HepG2 (cell line): Measurements from ENCODE around the gene CYP4A22. TPM values are rescaled to one million over a fixed set of nuclear protein-coding genes. Genes with fewer than 3 reads are reported as not detected.

Experiments
- ESRRA ChIP-seq: sonication (generic); formaldehyde crosslinking; IDR thresholded peaks from 2 replicates; pipeline ENCODE4 v1.5.1; 2020; ENCODE audit warnings: mild to moderate bottlenecking, low read depth, missing genetic modification reagents
- HOXA7 ChIP-seq: sonication (generic); formaldehyde crosslinking; IDR thresholded peaks from 2 replicates; pipeline ENCODE4 v1.8.1; 2022; ENCODE audit warnings: mild to moderate bottlenecking, missing genetic modification reagents, moderate library complexity
- HOXA9 ChIP-seq: sonication (generic); formaldehyde crosslinking; IDR thresholded peaks from 2 replicates; pipeline ENCODE4 v1.8.1; 2022; ENCODE audit warnings: missing genetic modification reagents, mild to moderate bottlenecking, moderate library complexity, borderline replicate concordance
- ISL2 ChIP-seq: sonication (generic); formaldehyde crosslinking; IDR thresholded peaks from 2 replicates; pipeline ENCODE4 v1.5.0; 2020; ENCODE audit warnings: missing genetic modification reagents
- KAT8 ChIP-seq: IDR thresholded peaks from 2 replicates; pipeline ENCODE4 v1.6.1; 2016; ENCODE audit warnings: missing genetic modification reagents, missing compliant biosample characterization
- KDM5B ChIP-seq: sonication (generic); formaldehyde crosslinking; IDR thresholded peaks from 2 replicates; pipeline ENCODE4 v1.4.0; 2020; ENCODE audit warnings: missing genetic modification reagents, mild to moderate bottlenecking, borderline replicate concordance
- KLF9 ChIP-seq: IDR thresholded peaks from 2 replicates; pipeline ENCODE4 v1.6.1; 2016; ENCODE audit warnings: low read depth
- MEIS1 ChIP-seq: sonication (generic); formaldehyde crosslinking; IDR thresholded peaks from 2 replicates; pipeline ENCODE4 v1.9.0; 2021; ENCODE audit warnings: mild to moderate bottlenecking, missing genetic modification reagents, moderate library complexity, borderline replicate concordance
- MIER3 ChIP-seq: IDR thresholded peaks from 2 replicates; pipeline ENCODE4 v1.6.1; 2016; ENCODE audit warnings: missing compliant biosample characterization, borderline replicate concordance
- NFYC ChIP-seq: IDR thresholded peaks from 2 replicates; pipeline ENCODE4 v1.6.1; 2016; ENCODE audit warnings: missing genetic modification reagents, missing compliant biosample characterization
- PBX2 ChIP-seq: IDR thresholded peaks from 2 replicates; pipeline ENCODE4 v1.6.1; 2016; ENCODE audit warnings: control low read depth
- PTBP1 ChIP-seq: fragments of 200-400 bp; formaldehyde crosslinking; IDR thresholded peaks from 2 replicates; pipeline ENCODE4 v1.6.1; 2018; ENCODE audit warnings: low read length, low read depth; ENCODE audit not compliant: poor library complexity, severe bottlenecking
- ZBTB1 ChIP-seq: sonication (generic); formaldehyde crosslinking; IDR thresholded peaks from 2 replicates; pipeline ENCODE4 v1.4.0; 2020; ENCODE audit warnings: missing genetic modification reagents, borderline replicate concordance
- ZIK1 ChIP-seq: sonication (generic); formaldehyde crosslinking; IDR thresholded peaks from 2 replicates; pipeline ENCODE4 v1.5.0; 2020; ENCODE audit warnings: mild to moderate bottlenecking, low read depth, missing genetic modification reagents, borderline replicate concordance
- ZNF160 ChIP-seq: sonication (generic); formaldehyde crosslinking; IDR thresholded peaks from 2 replicates; pipeline ENCODE4 v1.8.0; 2022; ENCODE audit warnings: mild to moderate bottlenecking, inconsistent platforms, missing genetic modification reagents
- ZNF20 ChIP-seq: sonication (generic); formaldehyde crosslinking; IDR thresholded peaks from 2 replicates; pipeline ENCODE4 v1.4.0; 2020; ENCODE audit warnings: mild to moderate bottlenecking, moderate library complexity, missing genetic modification reagents
- ZNF432 ChIP-seq: sonication (generic); formaldehyde crosslinking; IDR thresholded peaks from 2 replicates; pipeline ENCODE4 v1.5.0; 2020; ENCODE audit warnings: missing genetic modification reagents, mild to moderate bottlenecking, borderline replicate concordance
- ZNF468 ChIP-seq: sonication (generic); formaldehyde crosslinking; IDR thresholded peaks from 2 replicates; pipeline ENCODE4 v1.8.0; 2022; ENCODE audit warnings: mild to moderate bottlenecking, moderate library complexity, missing genetic modification reagents
- ZNF550 ChIP-seq: sonication (generic); formaldehyde crosslinking; IDR thresholded peaks from 2 replicates; pipeline ENCODE4 v1.4.0; 2020; ENCODE audit warnings: mild to moderate bottlenecking, missing genetic modification reagents, borderline replicate concordance
- ZNF740 ChIP-seq: sonication (generic); formaldehyde crosslinking; IDR thresholded peaks from 2 replicates; pipeline ENCODE4 v1.4.0; 2020; ENCODE audit warnings: missing genetic modification reagents
- ZNF792 ChIP-seq: IDR thresholded peaks from 2 replicates; pipeline ENCODE4 v1.6.1; 2016
- polyA plus RNA-seq, 8 experiments: library from polyadenylated mRNA; depleted of rRNA in 3 of 8; stranded (reverse) in 7 of 8; unstranded in 1 of 8; fragments of >200 nt; fragmentation: Illumina TruSeq in 4 of 8; extraction: Trizol in 4 of 8; gene quantifications; 2 replicates each; pipeline versions ENCODE4 v1.2.1 to v1.2.3, GENCODE V29; 2011 to 2016; ENCODE audit warnings: low read depth in 4 of 8, missing spikeins in 1 of 8, mixed read lengths in 1 of 8; ENCODE audit not compliant: insufficient read depth in 1 of 8
- total RNA-seq, 5 experiments: library from RNA; depleted of rRNA; stranded (reverse); fragments of >200 nt; fragmentation: Illumina TruSeq; extraction: Trizol; gene quantifications; 2 replicates each; pipeline ENCODE4 v1.2.3, GENCODE V29; 2016; ENCODE audit warnings: low read depth in 1 of 5
- TF ChIP-seq, protein P1 (sequence below): sonication (generic); formaldehyde crosslinking; conservative IDR thresholded peaks from 2 replicates; pipeline ENCODE4 v1.4.0; 2020; ENCODE audit warnings: missing genetic modification reagents
- TF ChIP-seq, protein P2 (sequence below): sonication (generic); formaldehyde crosslinking; IDR thresholded peaks from 2 replicates; pipeline ENCODE4 v1.5.0; 2020; ENCODE audit warnings: missing genetic modification reagents
- TF ChIP-seq, protein P3 (sequence below): sonication (generic); formaldehyde crosslinking; IDR thresholded peaks from 2 replicates; pipeline ENCODE4 v1.4.0; 2020; ENCODE audit warnings: low read depth, mild to moderate bottlenecking, missing genetic modification reagents

CYP4A22 gene
- total and polyA plus RNA-seq, 2 of the 13 experiments (the other 11 are each of a cell fraction or from before 2014, with no cell fraction given) = not detected

- TF ChIP-seq, protein P1, sequence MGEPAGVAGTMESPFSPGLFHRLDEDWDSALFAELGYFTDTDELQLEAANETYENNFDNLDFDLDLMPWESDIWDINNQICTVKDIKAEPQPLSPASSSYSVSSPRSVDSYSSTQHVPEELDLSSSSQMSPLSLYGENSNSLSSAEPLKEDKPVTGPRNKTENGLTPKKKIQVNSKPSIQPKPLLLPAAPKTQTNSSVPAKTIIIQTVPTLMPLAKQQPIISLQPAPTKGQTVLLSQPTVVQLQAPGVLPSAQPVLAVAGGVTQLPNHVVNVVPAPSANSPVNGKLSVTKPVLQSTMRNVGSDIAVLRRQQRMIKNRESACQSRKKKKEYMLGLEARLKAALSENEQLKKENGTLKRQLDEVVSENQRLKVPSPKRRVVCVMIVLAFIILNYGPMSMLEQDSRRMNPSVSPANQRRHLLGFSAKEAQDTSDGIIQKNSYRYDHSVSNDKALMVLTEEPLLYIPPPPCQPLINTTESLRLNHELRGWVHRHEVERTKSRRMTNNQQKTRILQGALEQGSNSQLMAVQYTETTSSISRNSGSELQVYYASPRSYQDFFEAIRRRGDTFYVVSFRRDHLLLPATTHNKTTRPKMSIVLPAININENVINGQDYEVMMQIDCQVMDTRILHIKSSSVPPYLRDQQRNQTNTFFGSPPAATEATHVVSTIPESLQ = no peak
- TF ChIP-seq ISL2 (CRISPR knock-in tag) (peak; percentile 41; the same call in 1 of the 2 replicates), ZIK1 (CRISPR knock-in tag) (no peak), ZNF160 (no peak), PBX2 (no peak), ZNF740 (CRISPR knock-in tag) (no peak; the same call in 1 of the 2 replicates), HOXA7 (CRISPR knock-in tag) (no peak), KLF9 (CRISPR knock-in tag) (no peak), MIER3 (CRISPR knock-in tag) (peak; percentile 43; the same call in 1 of the 2 replicates), ZNF432 (no peak), ZBTB1 (CRISPR knock-in tag) (no peak), ZNF792 (CRISPR knock-in tag) (peak; percentile 63; the same call in 1 of the 2 replicates), MEIS1 (CRISPR knock-in tag) (no peak), ZNF550 (CRISPR knock-in tag) (no peak), ESRRA (CRISPR knock-in tag) (no peak), ZNF468 (CRISPR knock-in tag) (no peak), NFYC (CRISPR knock-in tag) (0 out of 2 replicates have a peak, but pooled peaks have one; percentile 21), ZNF20 (CRISPR knock-in tag) (no peak), HOXA9 (CRISPR knock-in tag) (no peak), KDM5B (no peak; the same call in 1 of the 2 replicates), KAT8 (CRISPR knock-in tag) (peak; percentile 62; the same call in 1 of the 2 replicates), PTBP1 (no peak)
- TF ChIP-seq, protein P2, sequence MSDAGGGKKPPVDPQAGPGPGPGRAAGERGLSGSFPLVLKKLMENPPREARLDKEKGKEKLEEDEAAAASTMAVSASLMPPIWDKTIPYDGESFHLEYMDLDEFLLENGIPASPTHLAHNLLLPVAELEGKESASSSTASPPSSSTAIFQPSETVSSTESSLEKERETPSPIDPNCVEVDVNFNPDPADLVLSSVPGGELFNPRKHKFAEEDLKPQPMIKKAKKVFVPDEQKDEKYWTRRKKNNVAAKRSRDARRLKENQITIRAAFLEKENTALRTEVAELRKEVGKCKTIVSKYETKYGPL (CRISPR knock-in tag) = no peak
- TF ChIP-seq, protein P3, sequence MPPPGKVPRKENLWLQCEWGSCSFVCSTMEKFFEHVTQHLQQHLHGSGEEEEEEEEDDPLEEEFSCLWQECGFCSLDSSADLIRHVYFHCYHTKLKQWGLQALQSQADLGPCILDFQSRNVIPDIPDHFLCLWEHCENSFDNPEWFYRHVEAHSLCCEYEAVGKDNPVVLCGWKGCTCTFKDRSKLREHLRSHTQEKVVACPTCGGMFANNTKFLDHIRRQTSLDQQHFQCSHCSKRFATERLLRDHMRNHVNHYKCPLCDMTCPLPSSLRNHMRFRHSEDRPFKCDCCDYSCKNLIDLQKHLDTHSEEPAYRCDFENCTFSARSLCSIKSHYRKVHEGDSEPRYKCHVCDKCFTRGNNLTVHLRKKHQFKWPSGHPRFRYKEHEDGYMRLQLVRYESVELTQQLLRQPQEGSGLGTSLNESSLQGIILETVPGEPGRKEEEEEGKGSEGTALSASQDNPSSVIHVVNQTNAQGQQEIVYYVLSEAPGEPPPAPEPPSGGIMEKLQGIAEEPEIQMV (CRISPR knock-in tag) = no peak; the same call in 1 of the 2 replicates
Measured at GRCh38 chr1:47192458-47193384, 55.5 kb downstream of the CYP4A22 start (continued).
